Measurements from ENCODE around the gene GRAMD1A.

- TF ChIP-seq PRDM1 (tag by site-specific recombination; IDR thresholded peaks at IDR 0.05) (no peak), KLF8 (tag by site-specific recombination; IDR thresholded peaks at IDR 0.05) (no peak), ZNF133 (tag by site-specific recombination; IDR thresholded peaks at IDR 0.05) (no peak), ZNF704 (tag by site-specific recombination; IDR thresholded peaks at IDR 0.05) (no peak), CTCF (tag by site-specific recombination; IDR thresholded peaks at IDR 0.05) (no peak), ZNF292 (tag by site-specific recombination; IDR thresholded peaks at IDR 0.05; ENCODE audit: borderline replicate concordance, low read depth) (no peak), SALL2 (tag by site-specific recombination; IDR thresholded peaks at IDR 0.05; ENCODE audit: borderline replicate concordance) (no peak), ZNF791 (tag by site-specific recombination; IDR thresholded peaks at IDR 0.05) (no peak), ZNF114 (tag by site-specific recombination; IDR thresholded peaks at IDR 0.05) (no peak), ZBTB1 (tag by site-specific recombination; IDR thresholded peaks at IDR 0.05) (no peak), ZSCAN30 (tag by site-specific recombination; IDR thresholded peaks at IDR 0.05) (no peak)
Measured at GRCh38 chr19:34994643-34995541, 5.2 kb upstream of the GRAMD1A start.
